ENCODE results near the gene NOTCH4. TPM values are rescaled to one million over a fixed set of nuclear protein-coding genes. Genes with fewer than 3 reads are reported as not detected.
A peak's percentile ranks its signal among the peaks of the same experiment; 100 is the strongest.
"Not testable (repeated sequence)": the region's sequence is repeated elsewhere in the genome, so short reads cannot be mapped to it uniquely, and the experiment has no call there.

NOTCH4 gene
- total and polyA plus RNA-seq, 3 experiments from 2014 or later = 0.71 to 1.4 (median 1.3) TPM

DNA sequence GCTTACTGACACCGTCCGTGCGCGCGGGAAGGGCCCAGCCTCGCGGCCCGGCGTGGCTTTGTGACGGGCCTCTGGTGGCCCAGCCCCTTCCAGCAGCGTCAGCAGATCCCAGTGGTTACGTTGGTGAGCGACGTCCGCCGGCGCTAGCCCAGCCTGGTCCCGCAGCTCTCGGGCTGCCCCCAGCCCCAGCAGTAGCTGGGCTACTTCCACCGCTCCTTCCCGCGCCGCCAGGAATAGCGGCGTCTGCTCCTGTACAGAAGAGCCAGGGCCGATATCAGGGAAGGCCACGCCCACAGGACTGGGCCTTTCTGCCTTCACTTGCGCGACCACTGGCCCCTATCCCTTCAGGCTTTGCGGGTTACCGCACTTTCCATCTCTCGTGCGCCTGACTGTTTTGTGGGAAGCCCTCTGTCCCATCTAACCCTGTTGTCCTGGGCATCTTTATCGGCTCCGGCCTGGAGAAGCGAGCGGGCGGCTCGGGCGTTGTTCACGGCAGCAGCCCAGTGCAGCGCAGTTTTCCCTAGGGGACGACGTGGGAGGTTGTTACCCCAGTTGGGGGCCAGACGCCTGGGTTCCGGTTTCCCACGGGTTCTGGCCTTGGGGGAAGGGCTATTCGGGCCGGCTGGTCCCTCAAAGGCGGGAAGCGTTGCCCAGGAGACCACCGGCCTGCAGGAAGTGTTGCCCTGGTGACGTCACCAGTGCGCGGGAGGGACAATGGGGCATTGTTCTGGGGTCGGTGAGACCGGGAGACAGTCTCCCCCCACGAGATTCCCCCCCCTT, 27.8 kb downstream of the NOTCH4 start:
- DNase-seq = peak in 4 of 5 donors; percentile 50 to 85 (median 70)
- peaks cover 0 to 26% (median 5%) of the 10 kb centered on the region in 3 donors for H3K36me3 Mint-ChIP-seq
- H3K4me1 ChIP-seq (ENCODE audit: insufficient read depth, low read length) = peaks cover 34% of the 10 kb centered on the region
- H3K4me3 ChIP-seq (ENCODE audit: low read length) = peak overlapping the region; percentile 78
- peak overlapping the region; percentile 98 to 100 (median 100) for H3K27ac Mint-ChIP-seq
- POLR2A ChIA-PET = interaction anchor here (0.6 to 1.9 kb wide), 12 partner anchors 11 to 1732 kb away, joined by 3 to 34 read pairs (median 4); partner anchors contain the start of genes AGPAT1, ATF6B, FKBPL and NELFE
- CTCF ChIA-PET = interaction anchor here (0.9 to 2.2 kb wide), 13 partner anchors 13 to 642 kb away, joined by 3 to 19 read pairs (median 5); partner anchors contain the start of genes AGPAT1, ATF6B, FKBPL and TAP2
- no peaks in the 10 kb centered on the region for H3K27me3 ChIP-seq (ENCODE audit: insufficient read depth, low read length, poor library complexity, severe bottlenecking)
- H3K9me3 Mint-ChIP-seq = no peaks in the 10 kb centered on the region
- no peaks in the 10 kb centered on the region for H3K9me3 ChIP-seq (ENCODE audit: low read length)
- H3K36me3 ChIP-seq (ENCODE audit: insufficient read depth, low read length) = peaks cover 4% of the 10 kb centered on the region
- peak overlapping the region; percentile 92 to 100 (median 96) for H3K4me3 Mint-ChIP-seq
- H3K27ac ChIP-seq (ENCODE audit: low read depth, low read length) = peak overlapping the region; percentile 99
- peaks cover 2 to 7% of the 10 kb centered on the region in 2 donors for H3K27me3 Mint-ChIP-seq
- peaks cover 30 to 43% (median 33%) of the 10 kb centered on the region in 3 donors for H3K4me1 Mint-ChIP-seq

DNA sequence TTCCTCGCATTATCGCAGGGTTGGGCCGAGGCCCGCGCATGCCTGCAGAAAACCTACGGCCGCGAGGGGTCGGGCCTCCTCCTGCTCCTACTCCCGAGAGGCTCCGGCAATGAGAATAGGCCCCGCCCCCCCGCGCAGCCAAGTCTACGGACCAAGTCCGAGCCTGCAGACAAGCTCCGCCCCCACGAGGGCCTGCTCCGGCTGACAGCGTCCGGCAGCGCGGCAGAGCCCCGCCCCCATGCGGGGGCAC, 28.3 kb downstream of the NOTCH4 start:
- POLR2A ChIA-PET = interaction anchor here (0.7 to 1.9 kb wide), 12 partner anchors 10 to 1732 kb away, joined by 3 to 34 read pairs (median 4); partner anchors contain the start of genes AGPAT1, ATF6B, FKBPL and NELFE
- peak overlapping the region; percentile 78 for H3K4me3 ChIP-seq (ENCODE audit: low read length)

DNA sequence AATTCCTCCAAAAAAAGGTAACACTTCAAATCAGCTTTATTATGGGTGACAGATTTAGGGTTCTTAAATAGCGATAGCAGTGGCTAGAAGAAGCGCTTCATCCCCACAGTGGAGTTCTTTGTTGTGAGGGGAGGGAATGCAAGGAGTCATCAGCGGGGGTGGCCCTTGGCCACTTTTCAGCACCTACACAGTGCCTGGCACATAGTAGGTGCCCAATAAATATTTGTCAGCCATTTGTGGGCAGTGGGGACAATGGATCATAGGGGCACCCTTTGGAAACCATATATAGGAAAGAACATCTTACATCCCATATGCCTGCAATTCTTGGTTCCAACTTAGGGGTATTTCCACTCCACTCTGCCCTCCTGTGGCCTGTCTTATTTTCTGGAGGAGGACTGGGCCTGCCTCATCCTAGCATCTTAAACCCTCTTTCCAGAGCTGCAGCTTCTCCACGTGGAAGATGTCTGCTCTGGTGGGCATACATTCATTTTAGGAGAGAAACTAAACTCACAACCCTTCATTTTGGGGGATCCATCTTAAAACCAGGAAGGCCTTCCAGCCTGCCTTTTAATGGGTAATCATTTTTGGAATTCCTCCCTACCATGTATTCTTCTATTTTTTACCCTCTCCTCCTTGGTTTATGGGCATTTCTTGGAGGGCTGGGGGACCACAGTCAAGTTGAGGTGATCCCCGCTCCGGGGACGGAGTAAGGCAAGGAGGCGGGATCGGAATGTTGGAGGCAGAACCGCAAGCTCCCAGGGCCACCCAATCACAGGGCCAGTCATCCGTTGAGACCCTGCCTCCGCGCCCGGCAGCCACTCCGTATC, 28.8 kb downstream of the NOTCH4 start:
- no peak for DNase-seq
- ChIA-PET CTCF (interaction anchor here (0.9 to 2.2 kb wide), 16 partner anchors 12 to 644 kb away, joined by 3 to 19 read pairs (median 5); partner anchors contain the start of genes AGPAT1, ATF6B, FKBPL and TAP2), POLR2A (interaction anchor here (0.5 to 1.9 kb wide), 13 partner anchors 10 to 1731 kb away, joined by 3 to 34 read pairs (median 4); partner anchors contain the start of genes AGPAT1, ATF6B, FKBPL and NELFE)
- no peaks in the 10 kb centered on the region for H3K27me3 ChIP-seq (ENCODE audit: insufficient read depth, low read length, poor library complexity, severe bottlenecking)
- Mint-ChIP-seq H3K9me3 (no peaks in the 10 kb centered on the region), H3K4me1 (peaks cover 33 to 50% (median 33%) of the 10 kb centered on the region in 3 donors), H3K36me3 (peaks cover 0 to 35% (median 8%) of the 10 kb centered on the region in 3 donors), H3K4me3 (peak overlapping the region; percentile 92 to 100 (median 96)), H3K27ac (peak overlapping the region; percentile 97 to 100 (median 100)), H3K27me3 (peaks cover 2% of the 10 kb centered on the region in 2 donors)
- peak overlapping the region; percentile 99 for H3K27ac ChIP-seq (ENCODE audit: low read depth, low read length)
- peaks cover 5% of the 10 kb centered on the region for H3K36me3 ChIP-seq (ENCODE audit: insufficient read depth, low read length)
- peaks cover 34% of the 10 kb centered on the region for H3K4me1 ChIP-seq (ENCODE audit: insufficient read depth, low read length)
- peak overlapping the region; percentile 78 for H3K4me3 ChIP-seq (ENCODE audit: low read length)
- H3K9me3 ChIP-seq (ENCODE audit: low read length) = no peaks in the 10 kb centered on the region

More for the DNA sequence above, 28.3 kb downstream of the NOTCH4 start:
- Histone ChIP-seq H3K27ac (ENCODE audit: low read depth, low read length) (peak overlapping the region; percentile 99), H3K9me3 (ENCODE audit: low read length) (no peaks in the 10 kb centered on the region), H3K4me1 (ENCODE audit: insufficient read depth, low read length) (peaks cover 34% of the 10 kb centered on the region), H3K36me3 (ENCODE audit: insufficient read depth, low read length) (peaks cover 5% of the 10 kb centered on the region), H3K27me3 (ENCODE audit: insufficient read depth, low read length, poor library complexity, severe bottlenecking) (no peaks in the 10 kb centered on the region)
- CTCF ChIA-PET = interaction anchor here (0.9 to 2.2 kb wide), 14 partner anchors 13 to 643 kb away, joined by 3 to 19 read pairs (median 5); partner anchors contain the start of genes AGPAT1, ATF6B, FKBPL and TAP2
- peak overlapping the region; percentile 98 to 100 (median 100) for H3K27ac Mint-ChIP-seq
- H3K4me1 Mint-ChIP-seq = peaks cover 31 to 46% (median 33%) of the 10 kb centered on the region in 3 donors
- peak; percentile 99 to 100 (median 100) for DNase-seq
- peaks cover 0 to 29% (median 8%) of the 10 kb centered on the region in 3 donors for H3K36me3 Mint-ChIP-seq
- peak overlapping the region; percentile 92 to 100 (median 96) for H3K4me3 Mint-ChIP-seq
- H3K9me3 Mint-ChIP-seq = no peaks in the 10 kb centered on the region
- peaks cover 2 to 6% of the 10 kb centered on the region in 2 donors for H3K27me3 Mint-ChIP-seq

DNA sequence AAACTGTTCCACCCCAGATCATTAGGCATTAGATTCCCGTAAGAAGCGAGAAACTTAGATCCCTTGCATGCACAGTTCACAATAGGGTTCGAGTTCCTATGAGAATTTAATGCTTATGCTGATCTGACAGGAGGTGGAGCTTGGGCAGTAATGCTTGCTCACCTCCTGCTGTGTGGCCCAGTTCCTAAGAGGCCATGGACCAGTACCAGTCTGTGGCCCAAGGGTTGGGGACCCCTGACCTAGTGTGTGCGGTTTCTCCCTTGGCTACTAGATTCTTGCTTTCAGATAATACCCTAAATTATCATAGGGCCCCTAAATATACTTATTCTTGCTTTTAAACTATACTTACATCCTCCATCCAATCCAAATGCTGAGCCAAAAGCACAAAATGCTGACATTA, 29.5 kb downstream of the NOTCH4 start:
- Mint-ChIP-seq H3K27me3 (peaks cover 0 to 2% of the 10 kb centered on the region in 2 donors), H3K36me3 (peaks cover 0 to 36% (median 8%) of the 10 kb centered on the region in 3 donors), H3K4me3 (peak overlapping the region; percentile 92 to 100 (median 97)), H3K4me1 (peaks cover 33 to 51% (median 33%) of the 10 kb centered on the region in 3 donors), H3K27ac (peak overlapping the region; percentile 43 to 100 (median 100)), H3K9me3 (no peaks in the 10 kb centered on the region)
- Histone ChIP-seq H3K27me3 (ENCODE audit: insufficient read depth, low read length, poor library complexity, severe bottlenecking) (no peaks in the 10 kb centered on the region), H3K27ac (ENCODE audit: low read depth, low read length) (peak overlapping the region; percentile 99), H3K4me1 (ENCODE audit: insufficient read depth, low read length) (peaks cover 34% of the 10 kb centered on the region), H3K4me3 (ENCODE audit: low read length) (peak overlapping the region; percentile 78), H3K9me3 (ENCODE audit: low read length) (no peaks in the 10 kb centered on the region), H3K36me3 (ENCODE audit: insufficient read depth, low read length) (peaks cover 5% of the 10 kb centered on the region)
- no peak for DNase-seq
- ChIA-PET POLR2A (interaction anchor here (1.1 to 2.3 kb wide), 3 partner anchors 16 to 778 kb away, joined by 4 to 17 read pairs (median 7); partner anchors contain the start of gene RNF5), CTCF (interaction anchor here (1.0 to 2.2 kb wide), 6 partner anchors 12 to 65 kb away, joined by 3 to 19 read pairs (median 4); partner anchors contain the start of gene FKBPL)

DNA sequence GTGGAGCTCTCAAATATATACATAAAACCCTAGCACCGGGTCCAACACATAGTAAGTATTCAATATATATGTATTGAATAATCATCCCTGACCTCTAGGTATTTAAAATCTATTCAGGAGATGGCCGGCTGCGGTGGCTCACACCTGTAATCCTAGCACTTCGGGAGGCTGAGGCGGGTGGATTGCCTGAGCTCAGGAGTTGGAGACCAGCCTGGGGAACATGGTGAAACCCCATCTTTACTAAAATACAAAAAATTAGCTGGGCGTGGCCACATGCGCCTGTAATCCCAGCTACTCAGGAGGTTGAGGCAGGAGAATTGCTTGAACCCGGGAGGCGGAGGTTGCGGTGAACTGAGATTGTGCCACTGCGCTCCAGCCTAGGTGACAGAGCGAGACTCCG, 30.8 kb downstream of the NOTCH4 start:
- Histone ChIP-seq H3K27ac (ENCODE audit: low read depth, low read length) (peak overlapping the region; percentile 85), H3K4me1 (ENCODE audit: insufficient read depth, low read length) (peaks cover 46% of the 10 kb centered on the region), H3K4me3 (ENCODE audit: low read length) (peak overlapping the region; percentile 95)
- DNase-seq; H3K36me3 ChIP-seq (ENCODE audit: insufficient read depth, low read length); H3K27me3 ChIP-seq (ENCODE audit: insufficient read depth, low read length, poor library complexity, severe bottlenecking); H3K9me3 Mint-ChIP-seq; H3K9me3 ChIP-seq (ENCODE audit: low read length); H3K27me3 Mint-ChIP-seq: not testable (repeated sequence)
- CTCF ChIA-PET = interaction anchor here (0.8 to 1.5 kb wide), 5 partner anchors 8 to 75 kb away, joined by 3 to 7 read pairs (median 3); no protein-coding TSS in a partner anchor
- Mint-ChIP-seq H3K4me3 (peak overlapping the region; percentile 92 to 100 (median 96)), H3K27ac (peak overlapping the region; percentile 95 to 99 (median 98)), H3K36me3 (peaks cover 0 to 49% (median 8%) of the 10 kb centered on the region in 3 donors), H3K4me1 (peaks cover 44 to 64% (median 45%) of the 10 kb centered on the region in 3 donors)
- POLR2A ChIA-PET = interaction anchor here (0.8 to 2.3 kb wide), 5 partner anchors 10 to 660 kb away, joined by 3 to 17 read pairs (median 4); partner anchors contain the start of genes AGPAT1, RNF5 and TAP1

DNA sequence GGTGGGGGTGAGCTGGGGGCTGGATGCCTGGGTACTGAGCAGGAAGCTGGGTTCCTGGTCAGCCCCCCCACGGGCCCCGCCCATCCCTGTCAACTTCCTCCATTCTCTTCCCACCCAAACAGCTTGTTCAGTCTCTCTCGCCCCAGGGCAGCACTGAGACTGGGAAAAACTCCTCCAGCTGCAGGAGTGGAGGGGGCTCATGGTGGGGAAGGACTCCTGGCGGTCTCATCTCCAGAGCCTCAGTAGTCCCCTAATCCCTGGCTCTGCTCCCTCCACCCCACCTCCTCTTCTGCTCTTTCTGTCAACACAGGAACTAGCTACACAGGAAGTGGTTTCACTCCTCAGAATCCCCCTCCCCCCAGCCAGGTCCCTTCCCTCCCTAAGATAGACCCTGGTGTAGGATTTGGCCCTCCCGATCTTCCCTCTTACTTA, 31.2 kb downstream of the NOTCH4 start, which contains the start of gene GPSM3:
Gene GPSM3, minus strand, starts transcription at position 36 of the 432 bp plus-strand sequence. CDS start 130 bp downstream, outside the sequence.
- POLR2A ChIA-PET = interaction anchor here (0.8 to 2.3 kb wide), 5 partner anchors 10 to 661 kb away, joined by 3 to 17 read pairs (median 4); partner anchors contain the start of genes AGPAT1, RNF5 and TAP1
- H3K4me3 ChIP-seq (ENCODE audit: low read length) = peak within 1 kb of the TSS; percentile 95
- H3K27me3 ChIP-seq (ENCODE audit: insufficient read depth, low read length, poor library complexity, severe bottlenecking) = no peaks in the 10 kb centered on the region
- Mint-ChIP-seq H3K4me1 (peaks cover 45 to 68% (median 50%) of the 10 kb centered on the region in 3 donors), H3K4me3 (peak within 1 kb of the TSS; percentile 92 to 100 (median 96)), H3K36me3 (peaks cover under 1 to 54% (median 8%) of the 10 kb centered on the region in 3 donors), H3K27me3 (peaks cover 0 to 2% of the 10 kb centered on the region in 2 donors), H3K9me3 (no peaks in the 10 kb centered on the region), H3K27ac (peak within 1 kb of the TSS; percentile 95 to 99 (median 98))
- peaks cover 51% of the 10 kb centered on the region for H3K4me1 ChIP-seq (ENCODE audit: insufficient read depth, low read length)
- no peaks in the 10 kb centered on the region for H3K9me3 ChIP-seq (ENCODE audit: low read length)
- CTCF ChIA-PET = interaction anchor here (0.8 to 1.5 kb wide), 5 partner anchors 9 to 74 kb away, joined by 3 to 7 read pairs (median 3); no protein-coding TSS in a partner anchor
- H3K27ac ChIP-seq (ENCODE audit: low read depth, low read length) = peak within 1 kb of the TSS; percentile 85
- peaks cover 9% of the 10 kb centered on the region for H3K36me3 ChIP-seq (ENCODE audit: insufficient read depth, low read length)
- DNase-seq = peak; percentile 44 to 77 (median 57)

Data from CD8-positive, alpha-beta memory T cell (primary cell).